ENCODE data around the gene TBPL1. TPM values are rescaled to one million over a fixed set of nuclear protein-coding genes. Genes with fewer than 3 reads are reported as not detected.

TBPL1 gene
- total and polyA plus RNA-seq, 2 of the 13 experiments (the other 11 are each of a cell fraction or from before 2014, with no cell fraction given) = 25.3 to 39.3 TPM

DNA sequence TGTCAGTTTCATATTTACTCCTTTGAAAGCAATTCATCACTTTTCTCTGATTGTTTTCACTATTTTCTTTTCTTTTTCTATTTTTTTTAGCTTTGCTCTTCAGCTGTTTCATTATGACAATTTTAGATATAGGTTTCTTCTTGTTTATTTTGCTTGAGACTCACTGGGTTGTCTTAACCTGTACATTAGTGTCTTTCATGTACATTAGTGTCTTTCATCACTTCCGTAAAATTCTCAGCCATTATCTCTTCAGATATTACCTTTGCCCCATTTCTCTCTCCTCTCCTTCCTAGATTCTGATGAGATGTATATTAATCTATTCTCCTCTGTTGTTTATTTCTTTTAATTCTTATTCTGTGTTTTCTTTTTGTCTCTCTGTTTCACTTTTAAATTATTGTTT, 14.5 kb upstream of the TBPL1 start:
- no peaks in the 10 kb centered on the region for H4K20me1 ChIP-seq (ENCODE audit: insufficient read depth, low read length)
- ChIA-PET CTCF (ENCODE audit: low intra/inter-chr PET ratio, low total read pairs) (no interaction called here), POLR2A (no interaction called here)
- no peaks in the 10 kb centered on the region for H3K36me3 ChIP-seq (replicated peaks in 1 of 2; ENCODE audit: control insufficient read depth in 1 of 2, insufficient read depth in 2 of 2, low read length in 2 of 2)
- no peak overlapping the region for H2AFZ ChIP-seq (ENCODE audit: low read length)
- DNase-seq (ENCODE audit: low spot score) = no peak
- TF ChIP-seq IRF2 (CRISPR knock-in tag; IDR thresholded peaks at IDR 0.05) = no peak
- TF ChIP-seq GFI1 (CRISPR knock-in tag; IDR thresholded peaks at IDR 0.05; ENCODE audit: borderline replicate concordance) = no peak
- TF ChIP-seq ZNF253 (CRISPR knock-in tag; IDR thresholded peaks at IDR 0.05; ENCODE audit: borderline replicate concordance) = no peak
- TF ChIP-seq, protein P1, sequence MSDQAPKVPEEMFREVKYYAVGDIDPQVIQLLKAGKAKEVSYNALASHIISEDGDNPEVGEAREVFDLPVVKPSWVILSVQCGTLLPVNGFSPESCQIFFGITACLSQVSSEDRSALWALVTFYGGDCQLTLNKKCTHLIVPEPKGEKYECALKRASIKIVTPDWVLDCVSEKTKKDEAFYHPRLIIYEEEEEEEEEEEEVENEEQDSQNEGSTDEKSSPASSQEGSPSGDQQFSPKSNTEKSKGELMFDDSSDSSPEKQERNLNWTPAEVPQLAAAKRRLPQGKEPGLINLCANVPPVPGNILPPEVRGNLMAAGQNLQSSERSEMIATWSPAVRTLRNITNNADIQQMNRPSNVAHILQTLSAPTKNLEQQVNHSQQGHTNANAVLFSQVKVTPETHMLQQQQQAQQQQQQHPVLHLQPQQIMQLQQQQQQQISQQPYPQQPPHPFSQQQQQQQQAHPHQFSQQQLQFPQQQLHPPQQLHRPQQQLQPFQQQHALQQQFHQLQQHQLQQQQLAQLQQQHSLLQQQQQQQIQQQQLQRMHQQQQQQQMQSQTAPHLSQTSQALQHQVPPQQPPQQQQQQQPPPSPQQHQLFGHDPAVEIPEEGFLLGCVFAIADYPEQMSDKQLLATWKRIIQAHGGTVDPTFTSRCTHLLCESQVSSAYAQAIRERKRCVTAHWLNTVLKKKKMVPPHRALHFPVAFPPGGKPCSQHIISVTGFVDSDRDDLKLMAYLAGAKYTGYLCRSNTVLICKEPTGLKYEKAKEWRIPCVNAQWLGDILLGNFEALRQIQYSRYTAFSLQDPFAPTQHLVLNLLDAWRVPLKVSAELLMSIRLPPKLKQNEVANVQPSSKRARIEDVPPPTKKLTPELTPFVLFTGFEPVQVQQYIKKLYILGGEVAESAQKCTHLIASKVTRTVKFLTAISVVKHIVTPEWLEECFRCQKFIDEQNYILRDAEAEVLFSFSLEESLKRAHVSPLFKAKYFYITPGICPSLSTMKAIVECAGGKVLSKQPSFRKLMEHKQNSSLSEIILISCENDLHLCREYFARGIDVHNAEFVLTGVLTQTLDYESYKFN (CRISPR knock-in tag; conservative IDR thresholded peaks at IDR 0.05) = no peak
- no peak for TF ChIP-seq ZNF775 (CRISPR knock-in tag; IDR thresholded peaks at IDR 0.05; ENCODE audit: borderline replicate concordance)
- no peak for TF ChIP-seq ZNF768 (CRISPR knock-in tag; IDR thresholded peaks at IDR 0.05)
- no peak for TF ChIP-seq ATM (IDR thresholded peaks at IDR 0.05; ENCODE audit: borderline replicate concordance)
- intact Hi-C loops (cut with micrococcal nuclease; ENCODE audit: unreplicated experiment) (no loop called here), in situ Hi-C loops (cut with HindIII; ENCODE audit: extremely low pct_ligation_motif_present, low pct_unique_long_range_greater_than_20kb) (no loop called here)
- H3K4me3 ChIP-seq (replicated peaks in 1 of 3; ENCODE audit: insufficient read depth in 1 of 3, low read depth in 2 of 3, low read length in 3 of 3) = no peak overlapping the region
- whole genome bisulfite sequencing (ENCODE audit: low lambda C conversion rate) = 26% methylated on average over 1 of the region's 1 CpG
- ATAC-seq = no peak
- FAIRE-seq = no peak
- H3K79me2 ChIP-seq (ENCODE audit: insufficient read depth, low read length) = no peaks in the 10 kb centered on the region
- no peaks in the 10 kb centered on the region for H3K4me1 ChIP-seq (ENCODE audit: insufficient read depth, low read length)
- no peak overlapping the region for H3K9ac ChIP-seq (ENCODE audit: insufficient read depth, low read depth, low read length)
- H3K9me3 ChIP-seq (ENCODE audit: low read length) = peaks cover 6% of the 10 kb centered on the region
- no TSS peak for BruUV-seq (replicated peaks)
- no peak overlapping the region for H3K4me2 ChIP-seq (ENCODE audit: low read depth, low read length)
- no peaks in the 10 kb centered on the region for H3K27me3 ChIP-seq (ENCODE audit: control insufficient read depth in 1 of 2, insufficient read depth in 2 of 2, low read length in 2 of 2)
- no peak overlapping the region for H3K27ac ChIP-seq (ENCODE audit: extremely low read length, insufficient read depth, low read length)
